ENCODE data around the gene GNG13.

Gene GNG13

DNA sequence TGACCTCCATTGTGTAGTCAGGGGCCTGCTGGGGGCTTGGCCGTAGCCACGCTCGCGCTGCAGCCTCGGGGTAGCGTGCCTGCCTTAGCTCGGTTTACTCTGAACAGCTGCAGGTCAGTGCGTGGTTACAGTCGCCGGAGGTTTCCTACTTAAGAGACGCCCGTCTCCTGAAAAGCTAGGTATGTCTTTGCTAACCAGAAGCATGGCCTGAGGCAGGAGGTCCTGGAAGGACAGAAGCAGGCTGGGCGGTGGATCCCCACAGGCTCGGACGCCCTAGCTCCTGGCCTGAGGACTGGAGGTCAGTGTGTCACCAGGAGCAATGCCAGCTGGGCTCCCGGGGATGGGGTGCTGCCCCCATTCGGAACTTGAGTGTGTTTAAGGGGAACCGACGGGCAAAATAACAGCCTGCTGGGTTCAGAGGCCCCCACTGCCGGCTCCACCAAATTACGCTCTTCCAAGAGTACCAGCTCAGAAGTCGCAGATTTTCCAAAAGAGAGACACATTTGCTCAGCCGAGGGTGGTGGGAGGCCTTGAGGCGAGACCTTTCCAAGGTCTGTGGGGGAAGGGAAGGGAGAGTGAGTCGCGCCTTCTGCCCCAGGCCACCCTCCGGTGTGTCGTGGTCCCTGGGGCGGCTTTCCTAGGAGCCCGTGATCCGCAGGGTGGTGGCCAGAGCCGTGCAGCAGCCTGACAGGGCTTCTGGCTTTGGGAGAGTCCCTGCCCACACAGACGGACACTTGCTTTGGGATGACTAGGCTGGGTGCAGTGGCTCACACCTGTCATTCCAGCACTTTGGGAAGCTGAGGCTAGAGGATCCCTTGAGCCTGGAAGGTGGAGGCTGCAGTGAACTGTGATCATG lies 3.9 kb upstream of the GNG13 start:
- peaks cover 14% of the 10 kb centered on the region for H3K4me1 Mint-ChIP-seq
- no peak overlapping the region for H3K27ac Mint-ChIP-seq
- H3K9me3 Mint-ChIP-seq = no peaks in the 10 kb centered on the region

DNA sequence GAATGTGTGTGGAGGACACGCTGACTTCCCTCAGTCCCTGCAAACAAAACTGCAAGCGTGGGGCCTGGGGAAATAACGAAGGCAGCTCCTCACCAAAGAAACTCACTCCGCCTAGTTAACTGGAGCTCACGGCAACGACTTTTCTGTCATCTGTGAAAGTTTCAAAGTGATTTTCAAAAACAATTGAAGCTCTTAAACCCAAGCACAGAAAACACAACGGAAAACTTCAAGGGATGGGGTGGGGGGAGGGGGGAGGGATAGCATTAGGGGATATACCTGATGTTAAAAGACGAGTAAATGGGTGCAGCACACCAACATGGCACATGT lies 3.2 kb upstream of the GNG13 start:
- no peaks in the 10 kb centered on the region for H3K9me3 Mint-ChIP-seq
- peaks cover 1% of the 10 kb centered on the region for H3K27me3 Mint-ChIP-seq
- no peak overlapping the region for H3K27ac Mint-ChIP-seq
- H3K4me3 Mint-ChIP-seq = no peak overlapping the region
- H3K4me1 Mint-ChIP-seq = peaks cover 9% of the 10 kb centered on the region
- no peaks in the 10 kb centered on the region for H3K36me3 Mint-ChIP-seq

More for the DNA sequence above, 3.9 kb upstream of the GNG13 start:
- peaks cover 1% of the 10 kb centered on the region for H3K27me3 Mint-ChIP-seq
- H3K4me3 Mint-ChIP-seq = no peak overlapping the region
- H3K36me3 Mint-ChIP-seq = no peaks in the 10 kb centered on the region

DNA sequence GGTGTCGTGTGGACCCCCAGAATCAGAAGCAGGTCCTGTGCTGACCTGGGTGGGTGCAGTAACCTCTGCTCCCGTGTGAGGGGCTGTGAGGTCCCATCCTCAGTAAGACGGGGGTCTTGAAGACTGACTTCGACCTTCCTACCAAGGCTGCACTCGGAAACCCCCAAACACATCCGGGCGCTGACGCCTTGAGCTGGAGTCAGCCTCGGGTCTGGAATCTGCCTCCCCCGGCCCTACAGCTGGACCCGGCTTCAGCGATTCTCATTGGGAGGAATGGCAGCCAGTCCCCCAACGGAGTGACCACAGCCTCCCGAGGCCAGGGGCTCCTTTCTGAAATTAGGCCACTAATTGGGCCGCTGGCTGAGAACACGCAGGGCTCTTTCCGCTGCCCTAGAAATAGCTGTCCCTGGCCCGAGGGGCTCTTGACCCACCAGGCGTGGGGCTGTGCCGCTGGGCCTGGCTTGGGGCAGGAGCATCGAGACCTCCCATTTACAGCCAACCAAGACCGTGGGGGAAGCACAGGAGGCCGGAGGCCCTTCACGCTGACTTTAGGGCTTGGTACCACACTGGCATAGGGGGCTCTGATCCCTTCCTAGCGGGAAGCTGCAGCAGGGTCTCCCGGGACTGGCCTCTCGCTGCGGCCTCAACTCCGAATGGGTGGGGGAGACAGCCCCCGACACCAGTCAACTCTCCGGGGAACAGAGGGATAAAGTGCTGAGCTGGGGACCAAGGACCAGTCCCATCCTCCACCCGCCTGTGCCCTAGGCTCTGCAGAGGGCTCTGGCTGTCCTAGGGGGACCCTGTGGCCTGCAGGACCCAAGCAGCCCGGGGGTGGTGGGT lies 2.6 kb upstream of the GNG13 start:
- H3K36me3 Mint-ChIP-seq = no peaks in the 10 kb centered on the region
- no peak overlapping the region for H3K27ac Mint-ChIP-seq
- peaks cover 1% of the 10 kb centered on the region for H3K27me3 Mint-ChIP-seq
- no peak overlapping the region for H3K4me3 Mint-ChIP-seq
- no peaks in the 10 kb centered on the region for H3K9me3 Mint-ChIP-seq
- H3K4me1 Mint-ChIP-seq = peaks cover 5% of the 10 kb centered on the region

DNA sequence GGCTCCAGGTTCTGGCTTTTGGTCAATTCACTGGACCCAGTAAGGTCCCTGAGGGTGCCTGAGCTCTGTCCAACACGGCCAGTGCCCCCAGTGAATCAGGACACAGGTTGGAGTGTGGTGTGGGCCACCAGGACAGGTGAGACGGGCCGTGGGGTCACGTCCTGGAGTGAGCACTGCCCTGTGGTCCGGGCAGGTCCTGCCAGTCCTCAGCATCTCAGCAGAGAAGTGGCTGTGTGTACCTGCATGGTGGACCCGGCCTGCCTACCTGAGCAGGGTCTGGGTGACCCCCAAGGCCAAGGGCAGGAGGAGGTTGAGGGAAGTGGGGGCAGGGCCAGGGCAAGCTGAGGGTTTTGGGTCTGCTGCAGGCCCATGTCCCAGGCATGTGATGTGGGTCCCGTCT lies 1.9 kb upstream of the GNG13 start:
- H3K4me3 Mint-ChIP-seq = no peak overlapping the region
- H3K36me3 Mint-ChIP-seq = no peaks in the 10 kb centered on the region
- no peaks in the 10 kb centered on the region for H3K4me1 Mint-ChIP-seq
- peaks cover 4% of the 10 kb centered on the region for H3K27me3 Mint-ChIP-seq
- no peaks in the 10 kb centered on the region for H3K9me3 Mint-ChIP-seq
- no peak overlapping the region for H3K27ac Mint-ChIP-seq

DNA sequence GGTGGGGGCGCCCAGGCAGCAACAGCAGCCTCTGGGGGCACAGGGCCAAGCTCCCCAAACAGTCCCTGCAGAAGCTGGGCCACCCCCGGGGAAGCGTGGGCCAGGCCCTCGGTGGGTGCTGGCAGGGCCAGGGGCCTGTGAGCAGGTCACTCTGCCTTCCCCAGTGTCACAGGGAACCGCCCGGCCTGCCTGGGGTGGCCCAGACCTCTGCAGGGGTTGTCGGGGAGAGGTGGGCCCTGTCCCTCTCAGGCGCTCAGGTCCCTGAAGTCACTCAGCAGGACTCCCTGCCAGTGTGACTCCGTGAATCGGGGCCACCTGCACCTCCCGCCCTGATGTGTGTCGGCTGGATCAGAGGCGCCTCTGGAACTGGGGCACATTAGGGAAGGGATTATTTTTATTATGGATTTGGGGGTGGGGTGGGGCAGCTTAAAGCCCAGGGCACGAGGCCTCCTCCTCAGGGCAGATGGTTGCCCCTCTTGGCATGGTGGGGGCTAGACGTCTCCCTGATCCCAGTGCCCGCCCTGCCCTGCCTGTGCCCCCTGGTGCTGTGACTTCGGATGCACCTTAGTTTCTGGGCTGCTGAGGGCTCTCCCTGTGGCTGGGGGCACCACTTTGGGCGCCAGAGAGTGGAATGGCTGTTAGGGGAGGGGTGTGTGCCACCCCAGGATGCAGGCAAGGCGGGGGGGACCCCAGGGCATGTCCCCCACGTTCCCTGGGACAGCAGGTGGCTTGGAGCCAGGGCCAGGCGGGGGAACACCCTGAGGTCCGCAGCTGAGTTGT lies 1.2 kb upstream of the GNG13 start:
- H3K9me3 Mint-ChIP-seq = no peaks in the 10 kb centered on the region
- no peak overlapping the region for H3K4me3 Mint-ChIP-seq
- peaks cover 4% of the 10 kb centered on the region for H3K27me3 Mint-ChIP-seq
- H3K4me1 Mint-ChIP-seq = no peaks in the 10 kb centered on the region
- no peaks in the 10 kb centered on the region for H3K36me3 Mint-ChIP-seq
- H3K27ac Mint-ChIP-seq = no peak overlapping the region

DNA sequence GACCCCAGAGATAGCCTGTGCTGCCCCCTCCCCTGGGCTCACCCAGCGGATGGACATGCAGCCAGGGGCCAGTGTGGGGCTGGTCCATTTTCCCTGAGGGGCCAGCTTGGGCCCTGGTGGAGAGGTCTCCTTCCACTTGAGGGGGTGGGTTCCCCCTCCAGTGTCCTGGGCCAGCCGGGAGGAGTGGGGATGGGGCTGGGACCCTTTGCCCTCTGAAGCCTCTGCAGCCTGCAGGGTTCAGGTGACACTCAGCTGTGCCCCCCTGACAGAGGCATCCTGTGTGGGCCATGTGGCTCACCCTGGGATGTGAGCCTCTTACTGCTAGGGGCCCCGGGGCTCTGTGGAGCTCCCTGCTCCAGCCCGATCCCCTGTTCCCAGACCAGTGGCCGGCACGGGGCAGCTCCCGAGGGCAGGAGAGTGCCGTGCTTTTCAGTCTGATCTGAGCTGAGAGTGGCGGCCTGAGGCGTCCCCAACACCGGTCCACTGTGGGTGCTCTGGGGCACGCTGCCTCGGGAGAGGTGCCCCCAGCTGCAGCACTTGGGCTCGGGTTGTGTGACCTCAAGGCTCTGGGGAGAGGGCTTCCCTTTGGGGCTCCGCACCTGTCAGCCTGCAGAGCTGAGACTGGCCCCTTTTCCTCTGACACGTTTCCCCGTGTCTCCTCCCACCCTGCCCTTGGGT lies 439 bp upstream of the GNG13 start:
- no peaks in the 10 kb centered on the region for H3K4me1 Mint-ChIP-seq
- H3K36me3 Mint-ChIP-seq = no peaks in the 10 kb centered on the region
- no peak overlapping the region for H3K4me3 Mint-ChIP-seq
- no peak overlapping the region for H3K27ac Mint-ChIP-seq
- peaks cover 4% of the 10 kb centered on the region for H3K27me3 Mint-ChIP-seq
- no peaks in the 10 kb centered on the region for H3K9me3 Mint-ChIP-seq

DNA sequence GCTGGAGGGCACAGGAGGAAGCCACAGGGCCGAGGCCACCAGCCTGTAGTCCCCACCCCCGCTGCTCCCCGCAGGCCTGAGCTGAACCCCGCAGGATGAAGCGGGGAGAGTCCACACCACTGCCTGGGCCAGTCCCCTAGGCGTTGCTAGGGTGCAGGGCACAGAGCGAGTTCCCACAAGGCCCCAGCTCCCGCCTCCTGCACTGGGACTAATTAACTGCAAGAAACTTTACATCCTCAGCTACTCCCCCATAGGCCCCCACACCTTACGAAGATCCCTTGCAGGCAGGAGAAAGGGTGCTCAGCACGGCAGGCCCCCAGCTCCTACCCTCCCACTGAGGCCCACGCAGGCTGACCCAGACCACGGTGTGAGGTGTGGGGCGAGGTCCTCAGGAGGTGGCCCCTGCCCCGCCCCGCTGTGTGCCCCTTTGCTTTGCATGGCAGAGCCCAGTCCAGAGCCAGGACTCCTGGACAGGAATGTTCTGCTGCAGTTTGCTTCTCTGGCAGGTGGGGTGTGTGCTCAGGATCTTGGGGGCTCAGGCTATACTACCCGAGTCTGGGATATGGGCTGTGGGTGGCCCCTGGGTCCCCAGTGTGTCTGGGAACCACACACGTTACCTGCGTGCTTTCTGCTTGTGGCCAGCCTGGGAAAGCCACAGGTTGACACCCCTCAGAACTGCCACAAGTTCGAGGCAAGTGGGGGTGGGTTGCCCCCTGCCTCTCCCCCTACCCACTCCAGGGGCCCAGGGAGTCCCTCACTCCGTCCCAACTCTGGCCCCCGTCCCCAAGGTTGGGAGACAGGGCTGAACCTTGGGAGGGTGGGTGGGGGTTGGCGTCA lies 1.2 kb downstream of the GNG13 start:
- Mint-ChIP-seq H3K9me3 (no peaks in the 10 kb centered on the region), H3K4me1 (no peaks in the 10 kb centered on the region), H3K27me3 (peaks cover 4% of the 10 kb centered on the region), H3K27ac (no peak overlapping the region), H3K4me3 (no peak overlapping the region), H3K36me3 (no peaks in the 10 kb centered on the region)

DNA sequence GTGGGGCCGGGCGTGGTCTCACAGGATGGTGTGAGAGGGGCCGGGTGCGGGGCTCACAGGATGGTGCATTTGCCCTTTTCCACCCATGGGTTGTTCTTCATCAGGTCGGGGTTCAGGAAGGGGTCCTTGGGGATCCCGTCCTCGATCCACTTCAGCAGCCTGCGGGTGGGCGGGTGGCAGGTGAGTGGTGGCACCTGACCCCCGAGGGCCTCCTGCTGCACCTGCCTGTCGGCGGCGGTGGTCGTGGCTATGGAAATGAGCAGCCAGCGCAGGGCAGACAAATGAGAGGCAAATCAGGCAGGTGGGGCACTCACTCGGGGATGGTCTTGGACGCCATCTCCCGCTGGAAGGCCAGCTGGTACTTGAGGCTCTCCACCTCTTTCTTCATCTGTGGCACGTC lies 1.9 kb downstream of the GNG13 start:
- Mint-ChIP-seq H3K36me3 (no peaks in the 10 kb centered on the region), H3K4me1 (no peaks in the 10 kb centered on the region), H3K27ac (no peak overlapping the region), H3K9me3 (no peaks in the 10 kb centered on the region), H3K4me3 (no peak overlapping the region), H3K27me3 (peaks cover 4% of the 10 kb centered on the region)

DNA sequence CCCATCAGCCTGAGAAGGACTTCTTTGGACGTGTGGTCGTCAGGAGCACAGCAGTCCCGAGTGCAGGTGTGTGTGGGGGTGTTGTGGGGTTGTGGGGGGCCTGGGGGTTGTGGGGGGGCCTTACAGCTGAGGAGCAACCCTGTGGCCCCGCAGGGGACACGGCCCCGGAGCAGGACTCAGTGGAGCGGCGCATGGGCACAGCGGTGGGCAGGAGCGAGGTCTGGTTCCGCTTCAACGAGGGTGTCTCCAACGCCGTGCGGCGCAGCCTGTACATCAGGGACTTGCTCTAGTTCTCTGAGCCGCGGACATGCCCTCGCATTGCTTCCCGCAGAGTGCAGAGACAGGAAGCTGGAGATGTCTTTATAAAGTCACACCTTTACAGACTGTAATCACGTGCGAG lies 2.8 kb downstream of the GNG13 start:
- no peak overlapping the region for H3K4me3 Mint-ChIP-seq

DNA sequence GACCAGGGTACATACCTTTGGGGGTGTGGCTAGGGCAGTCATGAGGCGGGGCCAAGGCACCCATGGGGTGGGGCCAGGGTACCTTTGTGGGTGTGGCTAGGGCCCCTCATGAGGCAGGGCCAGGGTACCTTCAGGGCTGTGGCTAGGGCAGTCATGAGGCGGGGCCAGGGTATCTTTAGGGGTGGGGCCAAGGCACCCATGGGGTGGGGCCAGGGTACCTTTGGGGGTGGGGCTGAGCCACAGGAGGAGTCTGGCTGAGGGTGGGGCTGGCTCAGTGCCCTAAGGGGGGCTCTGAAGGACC lies 3.5 kb downstream of the GNG13 start:
- Mint-ChIP-seq H3K4me3 (no peak overlapping the region), H3K9me3 (no peaks in the 10 kb centered on the region), H3K36me3 (no peaks in the 10 kb centered on the region), H3K27me3 (peaks cover 4% of the 10 kb centered on the region), H3K27ac (no peak overlapping the region), H3K4me1 (no peaks in the 10 kb centered on the region)

More for the DNA sequence above, 2.8 kb downstream of the GNG13 start:
- H3K9me3 Mint-ChIP-seq = no peaks in the 10 kb centered on the region
- peaks cover 4% of the 10 kb centered on the region for H3K27me3 Mint-ChIP-seq
- no peak overlapping the region for H3K27ac Mint-ChIP-seq
- no peaks in the 10 kb centered on the region for H3K4me1 Mint-ChIP-seq
- H3K36me3 Mint-ChIP-seq = no peaks in the 10 kb centered on the region

DNA sequence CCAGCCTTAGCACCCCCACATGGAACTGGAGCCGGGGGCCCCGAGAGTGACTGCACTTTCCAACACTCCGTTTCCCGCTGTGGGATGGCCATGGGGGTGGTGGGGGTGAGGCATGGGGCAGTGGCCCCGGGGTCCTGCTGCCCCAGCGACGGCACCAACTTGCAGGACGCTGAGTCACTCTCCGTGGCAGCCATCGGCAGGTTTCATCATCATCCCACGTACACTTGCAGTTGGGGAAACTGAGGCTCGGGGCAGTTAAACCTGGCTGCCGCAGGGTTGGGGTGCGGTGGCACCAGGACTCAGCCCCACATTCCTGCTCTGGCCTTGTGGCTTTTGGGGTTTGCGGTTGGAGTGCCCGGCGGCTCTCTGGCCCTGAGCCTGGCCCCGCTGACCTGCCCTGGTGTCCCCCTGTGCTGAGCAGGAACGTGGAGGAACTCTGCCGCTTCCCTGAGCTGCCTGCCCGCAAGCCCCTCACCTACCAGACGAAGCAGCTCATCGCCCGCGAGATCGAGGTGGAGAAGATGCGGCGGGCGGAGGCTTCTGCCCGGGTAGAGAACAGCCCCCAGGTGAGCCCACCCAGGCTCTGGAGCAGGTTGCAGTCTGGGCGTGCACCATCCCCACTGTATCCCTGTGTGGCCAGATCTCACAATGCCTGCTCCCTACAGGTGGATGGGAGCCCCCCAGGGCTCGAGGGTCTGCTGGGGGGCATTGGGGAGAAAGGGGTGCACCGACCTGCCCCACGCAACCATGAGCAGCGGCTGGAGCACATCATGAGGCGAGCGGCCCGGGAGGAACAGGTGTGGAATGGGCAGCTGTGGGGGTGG lies 4.0 kb downstream of the GNG13 start:
- H3K4me1 Mint-ChIP-seq = no peaks in the 10 kb centered on the region
- no peaks in the 10 kb centered on the region for H3K36me3 Mint-ChIP-seq
- H3K4me3 Mint-ChIP-seq = no peak overlapping the region
- H3K27ac Mint-ChIP-seq = no peak overlapping the region
- no peaks in the 10 kb centered on the region for H3K9me3 Mint-ChIP-seq
- H3K27me3 Mint-ChIP-seq = peaks cover 4% of the 10 kb centered on the region

DNA sequence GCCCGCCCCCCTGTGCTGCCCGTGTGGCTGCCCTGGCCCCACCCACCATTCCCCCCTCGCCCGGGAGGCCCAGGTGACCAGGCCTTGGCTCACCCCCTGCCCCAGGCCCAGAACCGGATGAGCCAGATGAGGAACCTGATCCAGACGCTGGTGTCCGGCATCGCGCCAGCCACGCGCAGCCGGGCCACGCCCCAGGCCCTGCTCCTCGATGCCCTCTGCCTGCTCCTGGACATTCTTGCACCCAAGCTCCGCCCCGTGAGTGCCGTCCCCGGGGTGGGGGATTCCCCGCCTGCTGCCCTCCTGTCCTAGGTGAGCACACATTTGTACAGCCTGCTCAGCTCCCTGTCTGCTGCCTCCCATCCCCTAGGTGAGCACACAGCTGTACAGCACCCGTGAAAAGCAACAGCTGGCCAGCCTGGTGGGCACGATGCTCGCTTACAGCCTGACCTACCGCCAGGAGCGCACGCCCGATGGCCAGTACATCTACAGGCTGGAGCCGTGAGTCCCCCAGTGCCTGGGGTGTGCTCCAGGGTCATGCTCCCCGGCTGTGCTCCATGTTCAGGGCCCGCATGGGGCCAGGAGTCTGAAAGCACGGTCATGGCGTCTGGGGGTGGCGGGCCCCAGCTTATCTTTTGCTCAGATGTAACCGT lies 4.8 kb downstream of the GNG13 start:
- Mint-ChIP-seq H3K27me3 (peaks cover 2% of the 10 kb centered on the region), H3K36me3 (no peaks in the 10 kb centered on the region), H3K4me1 (no peaks in the 10 kb centered on the region), H3K9me3 (no peaks in the 10 kb centered on the region), H3K4me3 (no peak overlapping the region), H3K27ac (no peak overlapping the region)

DNA sequence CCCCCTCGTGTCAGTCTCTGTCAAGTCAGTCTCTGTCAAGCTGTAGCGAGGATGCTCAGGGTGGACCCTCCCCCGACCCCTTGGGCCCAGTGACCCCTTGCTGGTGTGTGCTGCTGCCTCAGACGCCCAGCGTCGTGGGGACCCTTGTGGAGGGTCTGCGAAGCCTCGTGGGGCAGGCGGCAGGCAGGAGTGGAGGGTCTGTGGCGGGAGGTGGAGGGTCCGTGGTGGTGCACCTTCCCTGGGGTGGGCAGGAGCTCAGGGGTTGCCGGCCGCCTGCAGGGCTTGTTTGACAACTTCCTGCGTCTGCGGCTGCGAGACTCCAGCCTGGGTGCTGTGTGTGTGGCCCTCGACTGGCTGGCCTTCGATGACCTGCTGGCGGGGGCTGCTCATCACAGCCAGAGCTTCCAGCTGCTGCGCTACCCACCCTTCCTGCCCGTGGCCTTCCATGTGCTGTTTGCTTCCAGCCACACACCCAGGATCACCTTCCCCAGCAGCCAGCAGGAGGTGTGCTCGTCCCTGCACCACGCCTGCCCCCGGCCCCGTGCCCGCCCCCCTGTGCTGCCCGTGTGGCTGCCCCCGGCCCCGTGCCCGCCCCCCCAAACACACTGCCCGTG lies 5.6 kb downstream of the GNG13 start:
- Mint-ChIP-seq H3K36me3 (no peaks in the 10 kb centered on the region), H3K4me1 (no peaks in the 10 kb centered on the region), H3K9me3 (no peaks in the 10 kb centered on the region), H3K27me3 (peaks cover 2% of the 10 kb centered on the region), H3K4me3 (no peak overlapping the region), H3K27ac (no peak overlapping the region)
